Immature natural killer cell (primary cell): ENCODE results near the gene ACCS. TPM values are rescaled to one million over a fixed set of nuclear protein-coding genes. Genes with fewer than 3 reads are reported as not detected.
A peak's percentile ranks its signal among the peaks of the same experiment; 100 is the strongest.

Experiments
- DNase-seq, 3 donors: peaks; one replicate each; pipeline ENCODE4 v3.0.0; 2022; ENCODE audit warnings: mixed read lengths in 1 of 3
- H3K27ac Mint-ChIP-seq, 6 donors: one replicate each; pipeline ENCODE4 v1.8.0; 2020; ENCODE audit warnings: mixed read lengths in 6 of 6, mild to moderate bottlenecking in 5 of 6, inconsistent platforms in 4 of 6, moderate library complexity in 3 of 6
- H3K27me3 Mint-ChIP-seq, 3 donors: one replicate each; pipeline ENCODE4 v1.8.0; 2020 to 2021; ENCODE audit warnings: low read depth in 3 of 3, mild to moderate bottlenecking in 3 of 3, mixed read lengths in 3 of 3, moderate library complexity in 3 of 3, inconsistent platforms in 1 of 3
- H3K36me3 Mint-ChIP-seq, 3 donors: one replicate each; pipeline ENCODE4 v1.8.0; 2020; ENCODE audit warnings: mixed read lengths in 3 of 3, inconsistent platforms in 2 of 3, mild to moderate bottlenecking in 2 of 3
- H3K4me1 Mint-ChIP-seq, 2 donors: one replicate each; pipeline ENCODE4 v1.8.0; 2020; ENCODE audit warnings: inconsistent platforms in 2 of 2, mild to moderate bottlenecking in 2 of 2, mixed read lengths in 2 of 2, moderate library complexity in 1 of 2
- H3K4me3 Mint-ChIP-seq, 5 donors: one replicate each; pipeline ENCODE4 v1.8.0; 2020; ENCODE audit warnings: mild to moderate bottlenecking in 5 of 5, mixed read lengths in 5 of 5, inconsistent platforms in 3 of 5, moderate library complexity in 3 of 5
- H3K9me3 Mint-ChIP-seq, 6 donors: one replicate each; pipeline ENCODE4 v1.8.0; 2020; ENCODE audit warnings: mild to moderate bottlenecking in 6 of 6, mixed read lengths in 6 of 6, inconsistent platforms in 4 of 6, moderate library complexity in 3 of 6
- polyA plus RNA-seq, 3 donors: library from polyadenylated mRNA; unstranded; fragments of 300-500 nt; fragmentation: Illumina TruSeq; gene quantifications; one replicate each; pipeline ENCODE4 v1.2.3, GENCODE V29; 2021

ACCS gene
- polyA plus RNA-seq, 3 donors from 2014 or later, result 1.8 to 4.8 (median 3.8) TPM

DNA sequence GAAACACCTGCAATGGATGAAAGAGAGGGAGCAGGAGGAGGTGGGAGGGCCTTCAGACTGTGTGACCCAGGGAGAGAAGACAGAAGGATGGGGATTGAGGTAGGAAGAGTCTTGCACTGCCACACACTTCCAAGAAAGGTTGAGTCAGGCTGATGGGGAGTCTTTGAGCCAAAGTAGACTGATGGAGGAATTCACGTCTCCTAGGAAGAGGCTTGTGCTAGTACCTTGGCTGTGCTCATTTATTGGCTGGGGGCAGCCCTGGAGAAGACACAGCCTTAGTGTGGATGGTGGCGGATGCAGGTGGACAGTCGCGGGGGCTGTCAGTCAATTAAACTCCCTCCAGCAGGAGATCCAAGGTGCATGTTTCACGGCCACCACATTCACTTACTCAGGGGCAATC lies 34.5 kb upstream of the ACCS start:
- H3K27ac Mint-ChIP-seq, result no peak overlapping the region

DNA sequence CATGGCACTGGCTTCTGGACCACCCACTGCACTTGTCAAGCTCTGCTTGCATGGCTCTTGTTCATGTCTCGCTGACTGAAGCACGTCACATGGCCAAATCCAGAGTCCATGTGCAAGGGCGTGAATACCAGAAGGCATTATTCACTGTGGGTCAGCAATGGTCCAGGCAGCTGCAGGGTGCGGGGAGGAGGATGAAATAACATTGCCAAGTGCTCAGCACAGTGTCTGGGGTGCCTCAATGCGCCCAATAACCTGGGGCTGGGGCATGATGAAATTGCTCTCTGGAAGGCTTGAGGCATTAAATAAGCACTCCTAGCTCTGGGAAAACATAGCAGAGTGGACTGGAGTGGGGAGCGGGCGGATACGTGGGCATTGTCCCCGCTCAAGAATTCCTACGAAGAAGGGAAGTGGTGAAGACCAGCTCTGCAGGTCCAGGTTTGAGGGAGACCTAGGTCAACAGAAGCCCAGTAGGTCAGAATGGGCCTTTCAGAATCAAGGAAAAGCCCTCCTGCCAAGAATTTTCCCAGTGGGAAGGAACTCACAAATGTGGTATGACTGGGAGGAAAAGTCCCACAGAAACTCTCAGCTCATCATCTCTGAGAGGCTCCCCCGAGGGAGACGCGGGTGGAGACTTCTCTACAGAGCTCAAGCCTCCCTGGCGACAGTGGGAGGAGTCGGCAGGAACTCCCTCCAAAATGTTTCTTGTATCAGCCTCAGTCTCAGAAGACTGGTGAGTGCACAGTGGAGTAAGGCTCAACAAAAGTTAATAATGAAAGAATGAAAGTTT lies 33.6 kb upstream of the ACCS start:
- peak overlapping the region in 1 of 6 donors; percentile 67 for H3K27ac Mint-ChIP-seq
- peaks cover 6 to 16% (median 6%) of the 10 kb centered on the region in 3 donors for H3K27me3 Mint-ChIP-seq
- no peak overlapping the region for H3K4me3 Mint-ChIP-seq
- H3K36me3 Mint-ChIP-seq, result no peaks in the 10 kb centered on the region
- H3K4me1 Mint-ChIP-seq, result no peaks in the 10 kb centered on the region
- H3K9me3 Mint-ChIP-seq, result peaks cover 0 to 5% (median 0%) of the 10 kb centered on the region in 6 donors
- DNase-seq, result no peak

More for the DNA sequence above, 34.5 kb upstream of the ACCS start:
- Mint-ChIP-seq H3K36me3 (no peaks in the 10 kb centered on the region), H3K4me3 (no peak overlapping the region), H3K4me1 (no peaks in the 10 kb centered on the region), H3K9me3 (peaks cover 0 to 5% (median 0%) of the 10 kb centered on the region in 6 donors), H3K27me3 (peaks cover 6 to 16% (median 6%) of the 10 kb centered on the region in 3 donors)
- DNase-seq, result no peak

DNA sequence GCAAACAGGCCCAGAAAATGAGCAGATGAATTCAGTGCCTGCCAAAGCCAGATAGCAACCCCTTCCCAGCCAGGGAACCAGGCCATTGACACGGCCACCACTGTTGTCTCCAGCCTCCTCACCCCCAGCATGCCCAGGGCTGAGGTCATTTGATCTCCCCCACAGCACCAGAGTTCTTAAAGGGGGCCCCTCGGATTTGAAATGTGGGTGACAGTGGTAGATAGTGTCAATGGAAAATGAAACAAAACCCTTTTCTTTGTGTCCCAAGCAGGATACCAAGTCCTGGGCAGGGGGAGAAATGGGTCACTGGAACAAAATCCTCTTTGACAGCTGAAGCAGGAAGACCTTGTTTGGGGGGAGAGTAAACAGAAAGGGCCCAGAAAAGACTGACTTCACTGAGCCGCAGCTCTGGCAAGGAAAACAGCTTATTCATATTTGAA lies 32.6 kb upstream of the ACCS start:
- Mint-ChIP-seq H3K27ac (no peak overlapping the region), H3K4me3 (no peak overlapping the region), H3K27me3 (peaks cover 6 to 16% (median 6%) of the 10 kb centered on the region in 3 donors), H3K4me1 (no peaks in the 10 kb centered on the region), H3K9me3 (peaks cover 0 to 5% (median 0%) of the 10 kb centered on the region in 6 donors), H3K36me3 (no peaks in the 10 kb centered on the region)
- no peak for DNase-seq

DNA sequence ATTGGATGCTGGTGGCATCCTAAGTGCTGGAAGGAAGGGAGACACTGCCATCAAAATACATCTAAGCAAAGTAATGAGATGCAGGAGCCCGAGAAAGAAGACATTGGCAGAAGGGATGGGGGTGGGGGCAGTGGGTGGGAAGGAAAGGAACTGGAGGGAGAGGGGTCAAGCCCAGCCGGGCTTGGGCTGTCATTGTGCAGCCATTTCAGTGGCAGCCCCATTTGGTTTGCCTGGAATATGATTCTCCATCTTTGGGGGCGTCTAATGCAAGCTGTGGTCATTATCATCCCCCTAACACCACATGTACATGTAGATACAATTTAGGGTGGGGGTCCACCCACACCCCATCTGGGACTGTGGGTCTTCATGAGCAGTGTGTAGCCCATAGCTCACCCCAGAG lies 32.2 kb upstream of the ACCS start:
- Mint-ChIP-seq H3K4me1 (no peaks in the 10 kb centered on the region), H3K9me3 (peaks cover 0 to 5% (median 0%) of the 10 kb centered on the region in 6 donors), H3K27ac (no peak overlapping the region), H3K4me3 (no peak overlapping the region), H3K27me3 (peaks cover 6 to 16% (median 6%) of the 10 kb centered on the region in 3 donors), H3K36me3 (no peaks in the 10 kb centered on the region)
- no peak for DNase-seq

DNA sequence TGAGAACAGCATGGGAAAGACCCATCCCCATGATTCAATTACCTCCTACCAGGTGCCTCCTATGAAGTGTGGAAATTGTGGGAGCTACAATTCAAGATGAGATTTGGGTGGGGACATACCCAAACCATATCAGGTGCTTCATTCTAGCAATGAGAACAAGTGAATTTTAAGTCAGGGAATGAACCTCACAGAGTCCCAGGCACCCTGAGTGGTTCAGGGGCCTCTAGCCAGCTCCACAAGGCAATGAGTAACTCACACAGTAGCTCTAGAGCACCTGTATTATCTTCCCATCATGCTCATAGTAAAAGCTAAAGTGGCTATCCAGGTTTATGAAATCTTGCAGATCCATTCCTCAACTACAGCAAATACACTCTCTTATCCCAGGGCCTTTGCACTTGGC lies 31.4 kb upstream of the ACCS start:
- Mint-ChIP-seq H3K36me3 (no peaks in the 10 kb centered on the region), H3K9me3 (peaks cover 0 to 5% (median 0%) of the 10 kb centered on the region in 6 donors), H3K4me3 (no peak overlapping the region), H3K4me1 (no peaks in the 10 kb centered on the region), H3K27me3 (peaks cover 4 to 8% (median 6%) of the 10 kb centered on the region in 3 donors), H3K27ac (no peak overlapping the region)
- no peak for DNase-seq

DNA sequence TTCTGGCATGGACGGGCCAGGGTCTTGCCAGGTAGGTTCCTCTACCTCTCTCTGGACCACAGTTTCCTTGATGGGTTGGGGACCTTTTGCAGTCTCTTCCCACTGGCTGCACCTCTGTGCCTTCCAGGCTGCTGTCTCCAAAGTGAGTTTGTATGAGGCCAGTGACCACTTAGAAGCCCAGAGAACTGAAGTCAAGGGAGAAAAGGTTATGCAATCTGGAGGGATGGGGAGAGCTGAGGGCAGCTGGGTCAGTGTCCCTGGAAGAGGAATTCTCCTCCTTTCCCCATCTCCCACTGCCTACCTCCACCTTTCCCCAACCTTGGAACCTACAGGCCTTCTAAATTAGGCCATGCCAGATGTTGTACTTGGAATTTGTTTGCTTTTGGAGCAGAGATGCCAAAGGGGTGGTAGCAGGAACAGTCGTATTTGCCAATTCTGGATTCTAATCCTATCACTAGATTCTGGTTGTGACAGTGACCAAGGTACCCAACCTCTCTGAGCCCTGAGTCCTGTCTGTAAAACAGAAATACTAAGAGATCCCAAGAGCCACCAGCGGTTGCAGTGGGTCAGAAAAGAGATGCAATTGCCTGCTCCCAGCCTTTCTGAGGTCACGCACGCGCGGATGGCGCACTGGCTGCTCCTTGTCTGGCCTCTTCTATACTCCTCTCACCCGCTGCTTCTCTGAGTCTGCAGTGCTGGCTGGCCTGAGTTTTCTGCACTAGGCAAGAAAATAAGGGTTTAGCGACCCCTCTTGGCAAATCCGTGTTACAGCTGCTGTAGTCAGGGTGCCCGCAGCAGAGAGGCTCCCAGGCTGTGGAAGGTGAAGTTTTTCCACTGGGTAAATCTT lies 29.0 kb upstream of the ACCS start:
- Mint-ChIP-seq H3K4me1 (no peaks in the 10 kb centered on the region), H3K36me3 (peaks cover 0 to 4% (median 0%) of the 10 kb centered on the region in 3 donors), H3K27ac (no peak overlapping the region), H3K27me3 (peaks cover 0 to 5% (median 5%) of the 10 kb centered on the region in 3 donors), H3K4me3 (no peak overlapping the region), H3K9me3 (peaks cover 0 to 14% (median 0%) of the 10 kb centered on the region in 6 donors)
- DNase-seq, result peak in 2 of 3 donors; percentile 6 to 22

DNA sequence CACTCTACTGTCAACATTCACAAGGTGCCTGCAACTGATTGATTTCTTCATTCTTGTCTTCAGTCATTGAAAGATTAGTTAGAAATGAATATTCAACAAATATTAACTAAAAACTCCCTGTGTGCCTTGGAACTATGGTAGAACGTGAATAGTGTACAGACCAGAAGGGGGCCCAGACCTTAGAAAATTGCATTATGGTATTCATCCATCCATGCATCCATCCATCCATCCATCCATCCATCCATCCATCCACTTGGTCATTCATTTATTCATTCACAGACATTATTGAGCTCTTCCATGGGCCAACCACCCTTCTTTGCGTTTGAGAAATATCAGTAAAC lies 28.4 kb upstream of the ACCS start:
- peaks cover 0 to 5% (median 3%) of the 10 kb centered on the region in 3 donors for H3K27me3 Mint-ChIP-seq
- peaks cover 0 to 4% (median 0%) of the 10 kb centered on the region in 3 donors for H3K36me3 Mint-ChIP-seq
- H3K27ac Mint-ChIP-seq, result no peak overlapping the region
- no peak overlapping the region for H3K4me3 Mint-ChIP-seq
- peaks cover 0 to 14% (median 0%) of the 10 kb centered on the region in 6 donors for H3K9me3 Mint-ChIP-seq
- H3K4me1 Mint-ChIP-seq, result no peaks in the 10 kb centered on the region
- DNase-seq, result no peak

DNA sequence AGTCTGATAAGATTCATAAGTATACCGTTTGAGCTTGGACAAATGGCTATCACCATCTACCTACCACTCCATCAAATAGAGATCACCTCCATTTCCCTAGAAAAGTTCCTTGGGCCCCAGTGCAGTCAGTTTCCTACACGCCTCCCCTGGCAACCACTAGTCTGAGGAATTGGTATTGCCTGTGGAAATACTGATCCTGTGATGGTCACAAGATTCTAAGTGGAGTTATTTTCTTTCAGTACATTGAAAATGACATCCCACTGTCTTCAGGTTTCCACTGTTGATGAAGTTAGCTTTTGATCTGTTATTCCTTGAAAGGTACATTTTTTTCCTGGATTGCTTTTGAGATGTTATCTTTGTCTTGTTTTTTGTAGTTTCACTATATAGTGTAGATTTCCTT lies 22.9 kb upstream of the ACCS start:
- H3K27me3 Mint-ChIP-seq, result peaks cover 0 to 1% (median 0%) of the 10 kb centered on the region in 3 donors
- no peak overlapping the region for H3K27ac Mint-ChIP-seq
- H3K36me3 Mint-ChIP-seq, result peaks cover 0 to 4% (median 0%) of the 10 kb centered on the region in 3 donors
- no peak for DNase-seq
- H3K4me3 Mint-ChIP-seq, result no peak overlapping the region
- peaks cover 0 to 14% (median 0%) of the 10 kb centered on the region in 6 donors for H3K9me3 Mint-ChIP-seq
- no peaks in the 10 kb centered on the region for H3K4me1 Mint-ChIP-seq

DNA sequence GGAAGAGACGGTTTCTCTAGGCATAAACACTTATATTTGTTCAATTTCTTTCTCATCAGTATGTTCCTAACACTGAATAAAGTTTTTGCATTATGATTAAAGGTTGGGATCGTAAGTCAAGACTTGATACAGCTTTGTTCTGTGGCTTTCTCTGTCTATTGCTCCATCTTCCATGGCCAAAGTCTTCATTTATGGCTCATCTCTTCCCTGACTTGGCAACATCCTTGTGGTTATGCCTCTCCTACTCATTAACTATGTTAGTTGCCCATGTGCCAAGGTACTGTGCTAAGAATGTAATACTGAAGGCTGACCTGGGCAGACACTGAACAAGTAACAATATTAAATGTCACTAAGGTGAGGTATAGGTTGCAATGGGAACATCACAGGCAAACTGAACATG lies 19.9 kb upstream of the ACCS start:
- no peak overlapping the region for H3K27ac Mint-ChIP-seq

DNA sequence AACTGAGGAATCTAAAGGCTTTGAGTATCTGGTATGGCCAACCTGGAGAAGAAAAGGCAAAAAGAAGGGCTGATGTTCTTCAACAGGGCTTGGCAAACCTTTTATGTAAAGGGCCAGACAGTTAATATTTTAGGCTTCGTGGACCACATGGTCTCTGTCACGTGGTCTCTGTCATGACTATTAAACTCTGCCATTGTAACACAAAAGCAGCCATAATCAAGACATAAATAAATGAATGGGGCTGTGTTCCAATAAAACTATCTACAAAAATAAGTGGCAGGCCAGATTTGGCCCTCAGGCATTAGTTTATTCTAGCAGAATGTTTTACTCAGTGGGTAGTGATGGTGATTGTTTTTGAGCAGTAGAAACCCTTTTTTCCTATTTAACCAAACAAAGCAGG lies 18.8 kb upstream of the ACCS start:
- Mint-ChIP-seq H3K27ac (no peak overlapping the region), H3K4me1 (no peaks in the 10 kb centered on the region), H3K9me3 (peaks cover 0 to 2% (median 0%) of the 10 kb centered on the region in 6 donors), H3K4me3 (no peak overlapping the region), H3K27me3 (no peaks in the 10 kb centered on the region), H3K36me3 (no peaks in the 10 kb centered on the region)
- DNase-seq, result no peak

More for the DNA sequence above, 19.9 kb upstream of the ACCS start:
- Mint-ChIP-seq H3K4me3 (no peak overlapping the region), H3K36me3 (no peaks in the 10 kb centered on the region), H3K9me3 (peaks cover 0 to 5% (median 0%) of the 10 kb centered on the region in 6 donors), H3K4me1 (no peaks in the 10 kb centered on the region), H3K27me3 (no peaks in the 10 kb centered on the region)
- DNase-seq, result no peak

DNA sequence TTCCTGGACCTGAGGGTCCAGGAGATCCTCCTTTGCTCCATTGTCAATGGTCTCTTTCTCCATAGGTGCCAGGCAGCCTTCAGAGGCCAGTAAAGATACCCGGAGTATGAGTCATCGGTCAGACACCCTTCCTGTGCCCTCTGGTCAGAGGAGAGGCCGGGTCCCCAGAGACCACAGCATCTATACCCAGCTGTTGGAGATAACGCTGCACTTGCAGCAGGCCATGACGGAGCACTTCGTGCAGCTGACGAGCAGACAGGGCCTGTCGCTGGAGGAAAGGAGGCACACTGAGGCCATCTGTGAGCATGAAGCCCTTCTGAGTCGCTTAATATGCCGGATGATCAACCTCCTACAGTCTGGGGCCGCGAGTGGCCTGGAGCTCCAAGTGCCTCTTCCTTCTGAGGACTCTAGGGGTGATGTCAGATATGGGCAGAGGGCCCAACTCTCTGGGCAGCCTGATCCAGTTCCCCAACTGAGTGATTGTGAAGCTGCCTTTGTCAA lies 18.1 kb upstream of the ACCS start, which contains the start of gene ACCSL:
Gene ACCSL, plus strand, starts transcription at position 51 of the 501 bp plus-strand sequence. Its CDS starts 56 bp downstream, at position 107.
- Mint-ChIP-seq H3K9me3 (peaks cover 0 to 2% (median 0%) of the 10 kb centered on the region in 6 donors), H3K36me3 (no peaks in the 10 kb centered on the region), H3K27ac (no peak within 1 kb of the TSS), H3K27me3 (no peaks in the 10 kb centered on the region), H3K4me3 (no peak within 1 kb of the TSS), H3K4me1 (no peaks in the 10 kb centered on the region)
- no peak for DNase-seq

DNA sequence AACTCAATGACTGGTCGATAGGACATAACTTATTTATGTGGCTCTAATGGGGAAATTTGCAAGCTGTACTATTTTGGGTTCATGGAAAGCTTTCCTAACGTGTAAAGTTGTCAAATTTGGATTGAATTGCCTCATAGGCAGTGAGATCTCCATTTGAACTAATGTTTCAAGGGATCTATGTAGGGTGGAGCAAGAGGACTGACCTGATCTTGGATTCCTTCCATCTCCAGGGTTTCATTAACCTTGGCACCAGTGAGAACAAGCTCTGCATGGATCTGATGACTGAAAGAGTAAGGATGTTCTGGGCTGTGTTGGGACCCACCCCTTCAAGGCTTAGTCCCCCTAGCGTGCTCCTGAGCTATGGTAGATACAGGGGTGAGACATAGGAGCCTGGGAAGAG lies 16.2 kb upstream of the ACCS start:
- H3K9me3 Mint-ChIP-seq, result peaks cover 0 to 2% (median 0%) of the 10 kb centered on the region in 6 donors
- H3K4me1 Mint-ChIP-seq, result no peaks in the 10 kb centered on the region
- no peak overlapping the region for H3K4me3 Mint-ChIP-seq
- H3K27me3 Mint-ChIP-seq, result no peaks in the 10 kb centered on the region
- DNase-seq, result no peak
- H3K36me3 Mint-ChIP-seq, result no peaks in the 10 kb centered on the region
- H3K27ac Mint-ChIP-seq, result no peak overlapping the region

DNA sequence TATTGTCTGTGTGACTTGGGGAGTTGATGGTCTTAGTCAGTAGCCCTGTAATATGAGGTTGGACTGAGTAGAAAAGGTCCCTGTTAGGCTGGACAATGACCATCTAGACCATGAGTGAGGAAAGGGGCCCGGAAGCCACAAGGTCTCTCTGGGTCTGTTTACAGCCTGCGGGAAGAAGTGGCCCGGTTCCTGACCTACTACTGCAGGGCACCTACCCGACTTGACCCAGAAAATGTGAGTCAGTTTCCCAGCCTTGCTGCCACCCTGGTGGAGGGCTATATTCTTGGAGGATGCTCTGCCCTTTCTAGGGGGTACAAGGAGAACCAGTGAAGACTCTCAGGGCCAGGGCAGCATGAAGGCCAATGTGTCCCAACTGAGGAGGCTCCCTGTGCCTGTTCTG lies 14.9 kb upstream of the ACCS start:
- no peak for DNase-seq
- Mint-ChIP-seq H3K4me3 (no peak overlapping the region), H3K27ac (no peak overlapping the region), H3K9me3 (peaks cover 0 to 2% (median 0%) of the 10 kb centered on the region in 6 donors), H3K27me3 (no peaks in the 10 kb centered on the region), H3K36me3 (no peaks in the 10 kb centered on the region), H3K4me1 (no peaks in the 10 kb centered on the region)

DNA sequence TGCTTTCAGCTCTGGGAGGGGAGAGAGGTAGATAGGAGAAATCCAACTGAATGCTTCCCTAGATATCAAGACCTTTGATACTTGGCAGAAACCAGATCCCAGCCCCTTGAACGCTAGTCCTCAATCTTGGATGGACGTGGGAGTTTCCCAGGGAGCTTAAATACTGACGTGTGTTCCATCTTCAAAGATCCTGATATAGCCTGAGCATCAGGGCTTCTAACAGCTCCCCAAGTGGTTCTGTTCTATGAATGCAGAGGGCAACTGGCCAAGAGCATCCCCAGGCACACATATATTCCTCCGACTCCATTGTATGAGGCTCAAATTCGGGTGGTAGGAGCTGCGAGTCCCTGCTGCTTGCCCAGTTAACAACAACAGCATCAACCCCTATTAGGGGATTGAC lies 8.7 kb upstream of the ACCS start:
- no peak overlapping the region for H3K27ac Mint-ChIP-seq
- H3K9me3 Mint-ChIP-seq, result peaks cover 0 to 2% (median 0%) of the 10 kb centered on the region in 6 donors
- no peak overlapping the region for H3K4me3 Mint-ChIP-seq
- no peaks in the 10 kb centered on the region for H3K27me3 Mint-ChIP-seq
- no peaks in the 10 kb centered on the region for H3K4me1 Mint-ChIP-seq
- no peak for DNase-seq
- no peaks in the 10 kb centered on the region for H3K36me3 Mint-ChIP-seq
